Memory B cell (primary cell): ENCODE measurements around the gene IRF3.

Experiments
- ATAC-seq: fragments of 150-1000 bp; cut with Tn5 transposase; 2 replicates; pipeline ENCODE4 v1.10.0; 2021; ENCODE audit warnings: low read depth, mild to moderate bottlenecking, moderate library complexity
- DNase-seq, 2 donors: peaks; one replicate each; pipeline ENCODE4 v3.0.0; 2022; ENCODE audit warnings: low spot score in 2 of 2
- H3K27ac Mint-ChIP-seq: one replicate; pipeline ENCODE4 v1.8.0; 2022; ENCODE audit warnings: mild to moderate bottlenecking, moderate library complexity, mixed read lengths
- H3K27me3 Mint-ChIP-seq: one replicate; pipeline ENCODE4 v1.8.0; 2022; ENCODE audit warnings: mixed read lengths
- H3K36me3 Mint-ChIP-seq: one replicate; pipeline ENCODE4 v1.8.0; 2022; ENCODE audit warnings: mild to moderate bottlenecking, mixed read lengths
- H3K4me1 Mint-ChIP-seq: one replicate; pipeline ENCODE4 v1.8.0; 2022; ENCODE audit warnings: mixed read lengths
- H3K4me3 Mint-ChIP-seq: one replicate; pipeline ENCODE4 v1.8.0; 2022; ENCODE audit warnings: mild to moderate bottlenecking, moderate library complexity, mixed read lengths
- H3K9me3 Mint-ChIP-seq: one replicate; pipeline ENCODE4 v1.8.0; 2022; ENCODE audit warnings: mixed read lengths

IRF3 gene

GRCh38 chr19:49667473-49667872, 1.8 kb upstream of the IRF3 start:
- H3K4me3 Mint-ChIP-seq, result no peak overlapping the region
- no peaks in the 10 kb centered on the region for H3K9me3 Mint-ChIP-seq
- DNase-seq (no peak), ATAC-seq (no peak)
- peaks cover 34% of the 10 kb centered on the region for H3K4me1 Mint-ChIP-seq
- H3K27me3 Mint-ChIP-seq, result no peaks in the 10 kb centered on the region
- H3K27ac Mint-ChIP-seq, result no peak overlapping the region
- peaks cover 5% of the 10 kb centered on the region for H3K36me3 Mint-ChIP-seq

GRCh38 chr19:49666120-49666444, 425 bp upstream of the IRF3 start:
- peak overlapping the region; percentile 90 for H3K27ac Mint-ChIP-seq
- peak; percentile 1 for ATAC-seq
- no peak for DNase-seq
- H3K36me3 Mint-ChIP-seq, result peaks cover 7% of the 10 kb centered on the region
- no peaks in the 10 kb centered on the region for H3K9me3 Mint-ChIP-seq
- H3K4me3 Mint-ChIP-seq, result peak overlapping the region; percentile 95
- peaks cover 27% of the 10 kb centered on the region for H3K4me1 Mint-ChIP-seq
- H3K27me3 Mint-ChIP-seq, result no peaks in the 10 kb centered on the region

- no peaks in the 10 kb centered on the region for H3K9me3 Mint-ChIP-seq
- ATAC-seq (no peak), DNase-seq (no peak)
- no peaks in the 10 kb centered on the region for H3K27me3 Mint-ChIP-seq
- peaks cover 7% of the 10 kb centered on the region for H3K36me3 Mint-ChIP-seq
- peak overlapping the region; percentile 90 for H3K27ac Mint-ChIP-seq
- peak overlapping the region; percentile 95 for H3K4me3 Mint-ChIP-seq
- peaks cover 27% of the 10 kb centered on the region for H3K4me1 Mint-ChIP-seq
Observed at GRCh38 chr19:49665036-49665350, 664 bp downstream of the IRF3 start.

GRCh38 chr19:49664171-49665035, 1.3 kb downstream of the IRF3 start:
- Mint-ChIP-seq H3K27me3 (no peaks in the 10 kb centered on the region), H3K27ac (peak overlapping the region; percentile 90), H3K4me1 (peaks cover 27% of the 10 kb centered on the region), H3K4me3 (peak overlapping the region; percentile 95), H3K36me3 (peaks cover 7% of the 10 kb centered on the region), H3K9me3 (no peaks in the 10 kb centered on the region)
- DNase-seq (peak; percentile 76 to 80), ATAC-seq (peak; percentile 55)

- Mint-ChIP-seq H3K4me3 (peak overlapping the region; percentile 37), H3K27ac (peak overlapping the region; percentile 90), H3K9me3 (no peaks in the 10 kb centered on the region), H3K4me1 (peaks cover 27% of the 10 kb centered on the region), H3K36me3 (peaks cover 10% of the 10 kb centered on the region), H3K27me3 (no peaks in the 10 kb centered on the region)
- DNase-seq (no peak), ATAC-seq (no peak)
Observed at GRCh38 chr19:49663224-49663623, 2.4 kb downstream of the IRF3 start.

- no peaks in the 10 kb centered on the region for H3K27me3 Mint-ChIP-seq
Observed at GRCh38 chr19:49662011-49662410, 3.6 kb downstream of the IRF3 start.

GRCh38 chr19:49660338-49660961, 5.2 kb downstream of the IRF3 start:
- Mint-ChIP-seq H3K9me3 (no peaks in the 10 kb centered on the region), H3K4me1 (peaks cover 17% of the 10 kb centered on the region), H3K27me3 (no peaks in the 10 kb centered on the region), H3K4me3 (no peak overlapping the region), H3K27ac (no peak overlapping the region), H3K36me3 (peaks cover 13% of the 10 kb centered on the region)
- DNase-seq (no peak), ATAC-seq (no peak)

More at GRCh38 chr19:49662011-49662410, 3.6 kb downstream of the IRF3 start:
- Mint-ChIP-seq H3K4me3 (no peak overlapping the region), H3K4me1 (peaks cover 26% of the 10 kb centered on the region), H3K36me3 (peaks cover 13% of the 10 kb centered on the region), H3K9me3 (no peaks in the 10 kb centered on the region), H3K27ac (no peak overlapping the region)
- ATAC-seq (no peak), DNase-seq (no peak)

GRCh38 chr19:49658566-49659442, 6.9 kb downstream of the IRF3 start:
- Mint-ChIP-seq H3K9me3 (no peaks in the 10 kb centered on the region), H3K4me1 (peaks cover 8% of the 10 kb centered on the region), H3K27ac (no peak overlapping the region), H3K27me3 (no peaks in the 10 kb centered on the region), H3K4me3 (no peak overlapping the region), H3K36me3 (peaks cover 19% of the 10 kb centered on the region)
- DNase-seq (no peak), ATAC-seq (no peak)

GRCh38 chr19:49658139-49658517, 7.5 kb downstream of the IRF3 start:
- peaks cover 8% of the 10 kb centered on the region for H3K4me1 Mint-ChIP-seq
- no peaks in the 10 kb centered on the region for H3K9me3 Mint-ChIP-seq

GRCh38 chr19:49657493-49658138, 8.0 kb downstream of the IRF3 start:
- Mint-ChIP-seq H3K27me3 (no peaks in the 10 kb centered on the region), H3K9me3 (no peaks in the 10 kb centered on the region), H3K27ac (no peak overlapping the region), H3K36me3 (peaks cover 20% of the 10 kb centered on the region), H3K4me3 (no peak overlapping the region), H3K4me1 (peaks cover 4% of the 10 kb centered on the region)
- ATAC-seq, result no peak
- DNase-seq, result no peak

More at GRCh38 chr19:49658139-49658517, 7.5 kb downstream of the IRF3 start:
- no peak overlapping the region for H3K4me3 Mint-ChIP-seq
- H3K27ac Mint-ChIP-seq, result no peak overlapping the region
- no peaks in the 10 kb centered on the region for H3K27me3 Mint-ChIP-seq
- peaks cover 19% of the 10 kb centered on the region for H3K36me3 Mint-ChIP-seq
- no peak for ATAC-seq
- DNase-seq, result no peak

GRCh38 chr19:49656456-49657109, 9.1 kb downstream of the IRF3 start:
- H3K27me3 Mint-ChIP-seq, result no peaks in the 10 kb centered on the region
- H3K4me3 Mint-ChIP-seq, result no peak overlapping the region
- H3K36me3 Mint-ChIP-seq, result peaks cover 20% of the 10 kb centered on the region
- no peak overlapping the region for H3K27ac Mint-ChIP-seq
- no peak for DNase-seq
- H3K9me3 Mint-ChIP-seq, result no peaks in the 10 kb centered on the region
- ATAC-seq, result no peak
- peaks cover 3% of the 10 kb centered on the region for H3K4me1 Mint-ChIP-seq

GRCh38 chr19:49655570-49656455, 9.8 kb downstream of the IRF3 start:
- H3K4me1 Mint-ChIP-seq, result peaks cover 3% of the 10 kb centered on the region
- H3K9me3 Mint-ChIP-seq, result no peaks in the 10 kb centered on the region
- no peak for ATAC-seq
- H3K27me3 Mint-ChIP-seq, result no peaks in the 10 kb centered on the region
- no peak overlapping the region for H3K4me3 Mint-ChIP-seq
- H3K27ac Mint-ChIP-seq, result peak overlapping the region; percentile 73
- H3K36me3 Mint-ChIP-seq, result peaks cover 20% of the 10 kb centered on the region
- no peak for DNase-seq

- H3K27me3 Mint-ChIP-seq, result no peaks in the 10 kb centered on the region
- peaks cover 20% of the 10 kb centered on the region for H3K36me3 Mint-ChIP-seq
- no peak overlapping the region for H3K27ac Mint-ChIP-seq
- H3K4me3 Mint-ChIP-seq, result no peak overlapping the region
- ATAC-seq (no peak), DNase-seq (no peak)
- H3K9me3 Mint-ChIP-seq, result no peaks in the 10 kb centered on the region
- H3K4me1 Mint-ChIP-seq, result peaks cover 3% of the 10 kb centered on the region
Observed at GRCh38 chr19:49654581-49654980, 11.1 kb downstream of the IRF3 start.
